ENCODE measurements around the gene DPPA3. TPM values are rescaled to one million over a fixed set of nuclear protein-coding genes. Genes with fewer than 3 reads are reported as not detected.

The DPPA3 gene
- total and polyA plus RNA-seq, 2 donors (not counting 3 experiments of a cell fraction or from before 2014, with no cell fraction given): not detected

DNA sequence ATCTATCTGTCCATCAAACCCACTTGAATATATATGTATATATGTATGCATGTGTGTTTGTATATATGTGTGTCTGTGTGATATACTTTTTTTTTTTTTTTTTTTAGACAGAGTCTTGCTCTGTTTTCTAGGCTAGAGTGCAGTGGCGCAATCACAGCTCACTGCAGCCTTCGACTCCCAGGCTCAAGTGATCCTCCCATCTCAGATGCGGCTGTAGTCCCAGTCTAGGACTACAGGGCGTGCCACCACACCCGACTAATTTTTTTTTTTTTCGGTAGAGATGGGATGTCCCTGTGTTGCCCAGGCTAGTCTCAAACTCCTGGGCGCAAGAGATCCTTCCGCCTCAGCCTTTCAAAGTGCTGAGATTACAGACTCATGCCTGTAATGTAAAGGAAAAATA lies 32.5 kb upstream of the DPPA3 start:
- H3K9me3 ChIP-seq (replicated peaks; ENCODE audit: control insufficient read depth, insufficient read depth, low read length): no peaks in the 10 kb centered on the region
- H3K79me2 ChIP-seq (ENCODE audit: control insufficient read depth, insufficient read depth, low read length): no peaks in the 10 kb centered on the region
- no peaks in the 10 kb centered on the region for H4K20me1 ChIP-seq (replicated peaks; ENCODE audit: control insufficient read depth, extremely low read depth, insufficient read depth, low read length)
- intact Hi-C loops (cut with micrococcal nuclease) (loop anchor here (10.0 kb wide), 1 partner anchor 316 kb away; no protein-coding TSS in a partner anchor), dilution Hi-C loops (cut with MboI; ENCODE audit: extremely low pct_ligation_motif_present, low sequenced_read_pairs) (no loop called here)
- no peak overlapping the region for H3K27ac ChIP-seq (ENCODE audit: insufficient read depth, low read depth, low read length)
- H2AFZ ChIP-seq (ENCODE audit: low read depth, low read length): no peak overlapping the region
- ChIA-PET POLR2A (interaction anchor here (1.4 kb wide), 1 partner anchor 17 kb away, joined by 4 read pairs; the partner anchor contains the start of gene GDF3), CTCF (interaction anchor here (0.6 to 6.8 kb wide), 5 partner anchors 37 to 315 kb away, joined by 3 to 141 read pairs (median 3); no protein-coding TSS in a partner anchor)
- H3K9me1 ChIP-seq (replicated peaks; ENCODE audit: control insufficient read depth, extremely low read depth, insufficient read depth, low read length): no peaks in the 10 kb centered on the region
- no peak overlapping the region for H3K9ac ChIP-seq (replicated peaks; ENCODE audit: extremely low read depth, insufficient read depth, low read length)
- no TSS peak for BruUV-seq (replicated peaks)
- H3K4me2 ChIP-seq (ENCODE audit: insufficient read depth, low read length): no peak overlapping the region
- DNase-seq (ENCODE audit: low read depth, low spot score) (peak; percentile 23), FAIRE-seq (no peak)
- H3K27me3 ChIP-seq (ENCODE audit: control insufficient read depth in 2 of 2, insufficient read depth in 2 of 2, low read length in 2 of 2): peaks cover 0 to 6% of the 10 kb centered on the region in 2 experiments
- H3K4me3 ChIP-seq (replicated peaks in 1 of 3; ENCODE audit: insufficient read depth in 1 of 3, low read depth in 1 of 3, low read length in 3 of 3): no peak overlapping the region
- no peak for TF ChIP-seq GATA2 (IDR thresholded peaks at IDR 0.05; ENCODE audit: insufficient read depth, insufficient read length, low read depth, low read length)
- TF ChIP-seq FOS (IDR thresholded peaks at IDR 0.05; ENCODE audit: borderline replicate concordance, insufficient read depth, low read length): no peak
- TF ChIP-seq, protein P1, sequence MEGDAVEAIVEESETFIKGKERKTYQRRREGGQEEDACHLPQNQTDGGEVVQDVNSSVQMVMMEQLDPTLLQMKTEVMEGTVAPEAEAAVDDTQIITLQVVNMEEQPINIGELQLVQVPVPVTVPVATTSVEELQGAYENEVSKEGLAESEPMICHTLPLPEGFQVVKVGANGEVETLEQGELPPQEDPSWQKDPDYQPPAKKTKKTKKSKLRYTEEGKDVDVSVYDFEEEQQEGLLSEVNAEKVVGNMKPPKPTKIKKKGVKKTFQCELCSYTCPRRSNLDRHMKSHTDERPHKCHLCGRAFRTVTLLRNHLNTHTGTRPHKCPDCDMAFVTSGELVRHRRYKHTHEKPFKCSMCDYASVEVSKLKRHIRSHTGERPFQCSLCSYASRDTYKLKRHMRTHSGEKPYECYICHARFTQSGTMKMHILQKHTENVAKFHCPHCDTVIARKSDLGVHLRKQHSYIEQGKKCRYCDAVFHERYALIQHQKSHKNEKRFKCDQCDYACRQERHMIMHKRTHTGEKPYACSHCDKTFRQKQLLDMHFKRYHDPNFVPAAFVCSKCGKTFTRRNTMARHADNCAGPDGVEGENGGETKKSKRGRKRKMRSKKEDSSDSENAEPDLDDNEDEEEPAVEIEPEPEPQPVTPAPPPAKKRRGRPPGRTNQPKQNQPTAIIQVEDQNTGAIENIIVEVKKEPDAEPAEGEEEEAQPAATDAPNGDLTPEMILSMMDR (IDR thresholded peaks at IDR 0.05; ENCODE audit: extremely low read depth in 1 of 2, insufficient read depth in 1 of 2, low read depth in 1 of 2, low read length in 2 of 2): no peak
- TF ChIP-seq MYC (IDR thresholded peaks at IDR 0.05; ENCODE audit: low read depth, low read length): no peak
- no peak for TF ChIP-seq EZH2 (IDR thresholded peaks at IDR 0.05; ENCODE audit: borderline replicate concordance, low read depth, low read length, severe bottlenecking)
- TF ChIP-seq JUN (IDR thresholded peaks at IDR 0.05; ENCODE audit: borderline replicate concordance, insufficient read depth, insufficient read length, low read depth): no peak
- TF ChIP-seq, protein P2, sequence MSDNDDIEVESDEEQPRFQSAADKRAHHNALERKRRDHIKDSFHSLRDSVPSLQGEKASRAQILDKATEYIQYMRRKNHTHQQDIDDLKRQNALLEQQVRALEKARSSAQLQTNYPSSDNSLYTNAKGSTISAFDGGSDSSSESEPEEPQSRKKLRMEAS (IDR thresholded peaks at IDR 0.05; ENCODE audit: insufficient read depth, insufficient read length): no peak
- TF ChIP-seq POLR2AphosphoS5 (IDR thresholded peaks at IDR 0.05; ENCODE audit: insufficient read depth, low read depth, low read length): no peak
- no peaks in the 10 kb centered on the region for H3K36me3 ChIP-seq (ENCODE audit: control insufficient read depth in 2 of 2, extremely low read depth in 1 of 2, insufficient read depth in 2 of 2, low read length in 2 of 2)
- H3K4me1 ChIP-seq (ENCODE audit: control insufficient read depth, extremely low read depth, insufficient read depth, low read length): peaks cover 3% of the 10 kb centered on the region
